ENCODE results near the gene TRIM41. TPM values are rescaled to one million over a fixed set of nuclear protein-coding genes. Genes with fewer than 3 reads are reported as not detected.

TRIM41 gene
- total and polyA plus RNA-seq, 2 of the 13 experiments (the other 11 are each of a cell fraction or from before 2014, with no cell fraction given): 10.2 to 16.7 TPM

GRCh38 chr5:181246276-181247049 lies 23.4 kb downstream of the TRIM41 start (continued):
- TF ChIP-seq ZBTB10 (CRISPR knock-in tag; IDR thresholded peaks at IDR 0.05; ENCODE audit: borderline replicate concordance) (no peak), ZBTB7A (CRISPR knock-in tag; IDR thresholded peaks at IDR 0.05) (no peak), MXD1 (CRISPR knock-in tag; IDR thresholded peaks at IDR 0.05) (peak; percentile 19; the same call in 1 of the 2 replicates), ZNF124 (CRISPR knock-in tag; IDR thresholded peaks at IDR 0.05) (no peak), FOXP1 (IDR thresholded peaks at IDR 0.05) (no peak), FOXP1 (CRISPR knock-in tag; IDR thresholded peaks at IDR 0.05) (no peak), FOXA1 (IDR thresholded peaks at IDR 0.05) (no peak), FOXA1 (CRISPR knock-in tag; IDR thresholded peaks at IDR 0.05) (no peak), ZBTB43 (CRISPR knock-in tag; conservative IDR thresholded peaks at IDR 0.05) (0 out of 2 replicates have a peak, but pooled peaks have one; percentile 37), NR2F2 (IDR thresholded peaks at IDR 0.05; ENCODE audit: borderline replicate concordance, low read depth) (peak; percentile 17; the same call in 1 of the 2 replicates), KDM2A (CRISPR knock-in tag; IDR thresholded peaks at IDR 0.05; ENCODE audit: borderline replicate concordance, low read depth) (peak; percentile 66), ZNF777 (CRISPR knock-in tag; IDR thresholded peaks at IDR 0.05) (peak; percentile 31; the same call in 1 of the 2 replicates), ZNF281 (CRISPR knock-in tag; IDR thresholded peaks at IDR 0.05; ENCODE audit: borderline replicate concordance) (no peak), ZNF333 (CRISPR knock-in tag; IDR thresholded peaks at IDR 0.05; ENCODE audit: borderline replicate concordance) (no peak; the same call in 1 of the 2 replicates), ZFX (CRISPR knock-in tag; IDR thresholded peaks at IDR 0.05; ENCODE audit: low read depth) (peak; percentile 89), HOMEZ (CRISPR knock-in tag; IDR thresholded peaks at IDR 0.05; ENCODE audit: low read depth) (no peak), CREM (IDR thresholded peaks at IDR 0.05) (0 out of 2 replicates have a peak, but pooled peaks have one; percentile 11), CREM (CRISPR knock-in tag; IDR thresholded peaks at IDR 0.05) (no peak), ZNF335 (CRISPR knock-in tag; IDR thresholded peaks at IDR 0.05) (no peak), ETV6 (CRISPR knock-in tag; conservative IDR thresholded peaks at IDR 0.05) (no peak; the same call in 1 of the 2 replicates)
